LNCAP (cell line): ENCODE measurements around the gene TBC1D25.

ENCODE experiments used
- CTCF ChIP-seq: fragments of 450-650 bp; IDR thresholded peaks from 2 replicates; pipeline ENCODE4 v1.5.1; 2017; ENCODE audit warnings: mild to moderate bottlenecking

The TBC1D25 gene

GRCh38 chrX:48574270-48575266 is 35.1 kb downstream of the TBC1D25 start, which contains the start of gene RBM3:
Gene RBM3, plus strand, starts transcription at chrX:48574484. Its CDS starts 697 bp downstream, at chrX:48575181.
- no peak for TF ChIP-seq CTCF

GRCh38 chrX:48575642-48576041 is 36.1 kb downstream of the TBC1D25 start:
- TF ChIP-seq CTCF = no peak

GRCh38 chrX:48576108-48576507 is 36.6 kb downstream of the TBC1D25 start:
- TF ChIP-seq CTCF = no peak

GRCh38 chrX:48578661-48579128 is 39.2 kb downstream of the TBC1D25 start:
- TF ChIP-seq CTCF = no peak

GRCh38 chrX:48579259-48579658 is 39.7 kb downstream of the TBC1D25 start:
- TF ChIP-seq CTCF = no peak

- TF ChIP-seq CTCF = no peak
Observed at GRCh38 chrX:48580662-48581061, 41.1 kb downstream of the TBC1D25 start.

GRCh38 chrX:48584698-48585097 is 45.2 kb downstream of the TBC1D25 start:
- no peak for TF ChIP-seq CTCF
